A673 (cell line): ENCODE results near the gene CCDC154.

Experiments
- EZH2 ChIP-seq: fragments of 200-600 bp; sonication (generic); IDR thresholded peaks from 2 replicates; pipeline ENCODE4 v1.6.1; 2017; ENCODE audit warnings: borderline replicate concordance, low read depth, mild to moderate bottlenecking, mixed read lengths, antibody characterized with exemption, low read length; ENCODE audit not compliant: poor library complexity, severe bottlenecking
- TF ChIP-seq, protein P1 (sequence below): fragments of 300-800, 200-600 bp; sonication (generic); conservative IDR thresholded peaks from 2 replicates; pipeline ENCODE4 v1.5.1; 2017; ENCODE audit warnings: low read depth, mild to moderate bottlenecking, antibody characterized with exemption, low read length, moderate library complexity, mixed read lengths

DNA sequence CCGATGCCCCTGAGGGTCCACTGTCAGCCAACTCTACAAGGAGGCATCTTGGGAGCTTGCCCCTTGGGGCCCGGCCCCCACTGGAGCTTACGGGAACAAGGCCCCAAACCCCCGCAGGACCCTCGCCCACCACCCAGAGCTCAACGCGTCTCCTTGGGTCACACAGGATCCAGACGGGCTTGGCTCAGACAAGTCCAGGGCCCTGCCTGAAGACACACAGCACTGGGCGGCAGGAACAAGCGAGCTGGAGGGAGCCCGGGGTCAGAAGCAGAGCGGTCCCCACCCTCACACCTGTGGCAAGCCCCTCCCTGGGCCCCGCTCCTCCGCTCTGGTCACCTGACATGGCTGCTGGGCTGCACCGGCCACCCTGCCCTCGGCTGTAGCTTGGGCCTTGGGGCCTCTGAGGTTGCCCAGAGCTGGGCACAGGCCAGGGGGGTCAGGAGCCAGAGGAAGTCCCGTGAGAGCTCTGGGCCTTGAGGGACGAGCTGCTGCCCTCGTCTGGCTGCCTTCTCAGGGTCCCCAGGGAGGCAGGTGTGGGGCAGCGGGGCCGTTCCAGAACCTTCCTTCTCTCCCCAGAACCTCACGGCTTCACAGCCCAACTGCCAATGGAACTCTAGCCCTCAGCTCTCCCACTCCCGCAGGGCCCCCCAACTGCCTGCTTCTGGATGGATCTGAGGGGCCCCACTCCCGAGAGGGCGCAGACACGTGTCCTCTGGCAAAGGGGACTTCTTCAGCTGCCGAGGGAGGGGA lies at the start of gene CCDC154:
- TF ChIP-seq, protein P1, sequence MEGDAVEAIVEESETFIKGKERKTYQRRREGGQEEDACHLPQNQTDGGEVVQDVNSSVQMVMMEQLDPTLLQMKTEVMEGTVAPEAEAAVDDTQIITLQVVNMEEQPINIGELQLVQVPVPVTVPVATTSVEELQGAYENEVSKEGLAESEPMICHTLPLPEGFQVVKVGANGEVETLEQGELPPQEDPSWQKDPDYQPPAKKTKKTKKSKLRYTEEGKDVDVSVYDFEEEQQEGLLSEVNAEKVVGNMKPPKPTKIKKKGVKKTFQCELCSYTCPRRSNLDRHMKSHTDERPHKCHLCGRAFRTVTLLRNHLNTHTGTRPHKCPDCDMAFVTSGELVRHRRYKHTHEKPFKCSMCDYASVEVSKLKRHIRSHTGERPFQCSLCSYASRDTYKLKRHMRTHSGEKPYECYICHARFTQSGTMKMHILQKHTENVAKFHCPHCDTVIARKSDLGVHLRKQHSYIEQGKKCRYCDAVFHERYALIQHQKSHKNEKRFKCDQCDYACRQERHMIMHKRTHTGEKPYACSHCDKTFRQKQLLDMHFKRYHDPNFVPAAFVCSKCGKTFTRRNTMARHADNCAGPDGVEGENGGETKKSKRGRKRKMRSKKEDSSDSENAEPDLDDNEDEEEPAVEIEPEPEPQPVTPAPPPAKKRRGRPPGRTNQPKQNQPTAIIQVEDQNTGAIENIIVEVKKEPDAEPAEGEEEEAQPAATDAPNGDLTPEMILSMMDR, result no peak
- TF ChIP-seq EZH2, result no peak
